GM04504 (cell line): ENCODE data around the gene SHROOM3.

ENCODE experiments used
- DNase-seq: peaks from one replicate; pipeline ENCODE4 v3.0.0-alpha.2; 2012; ENCODE audit warnings: low read depth

The SHROOM3 gene

GRCh38 chr4:76783836-76784235 lies 348.8 kb downstream of the SHROOM3 start:
- no peak for DNase-seq

GRCh38 chr4:76784237-76784636 lies 349.2 kb downstream of the SHROOM3 start:
- no peak for DNase-seq

GRCh38 chr4:76787898-76788297 lies 352.9 kb downstream of the SHROOM3 start:
- no peak for DNase-seq

GRCh38 chr4:76790377-76790776 lies 355.3 kb downstream of the SHROOM3 start:
- no peak for DNase-seq

GRCh38 chr4:76791479-76791878 lies 356.4 kb downstream of the SHROOM3 start:
- DNase-seq, result no peak

GRCh38 chr4:76792418-76792817 lies 357.4 kb downstream of the SHROOM3 start:
- DNase-seq, result no peak

- no peak for DNase-seq
Observed at GRCh38 chr4:76795243-76795642, 360.2 kb downstream of the SHROOM3 start.

- DNase-seq, result no peak
Observed at GRCh38 chr4:76799140-76799539, 364.1 kb downstream of the SHROOM3 start.

- no peak for DNase-seq
Observed at GRCh38 chr4:76799718-76800117, 364.7 kb downstream of the SHROOM3 start.

- no peak for DNase-seq
Observed at GRCh38 chr4:76800902-76801301, 365.9 kb downstream of the SHROOM3 start.

- no peak for DNase-seq
Observed at GRCh38 chr4:76801621-76802235, 366.7 kb downstream of the SHROOM3 start.

- DNase-seq, result no peak
Observed at GRCh38 chr4:76802236-76803021, 367.4 kb downstream of the SHROOM3 start.

GRCh38 chr4:76803522-76803921 lies 368.5 kb downstream of the SHROOM3 start:
- peak; percentile 90 for DNase-seq

GRCh38 chr4:76804096-76804495 lies 369.1 kb downstream of the SHROOM3 start:
- no peak for DNase-seq

GRCh38 chr4:76806346-76806745 lies 371.3 kb downstream of the SHROOM3 start:
- DNase-seq, result no peak

GRCh38 chr4:76806757-76807156 lies 371.7 kb downstream of the SHROOM3 start:
- no peak for DNase-seq

- peak; percentile 54 for DNase-seq
Observed at GRCh38 chr4:76809594-76810305, 374.7 kb downstream of the SHROOM3 start.

- peak; percentile 73 for DNase-seq
Observed at GRCh38 chr4:76811604-76812412, 376.8 kb downstream of the SHROOM3 start.

- no peak for DNase-seq
Observed at GRCh38 chr4:76813070-76813469, 378.0 kb downstream of the SHROOM3 start.

- peak; percentile 84 for DNase-seq
Observed at GRCh38 chr4:76821641-76822040, 386.6 kb downstream of the SHROOM3 start.

GRCh38 chr4:76822303-76822702 lies 387.3 kb downstream of the SHROOM3 start:
- no peak for DNase-seq

GRCh38 chr4:76823495-76823894 lies 388.5 kb downstream of the SHROOM3 start:
- DNase-seq, result no peak
